HUES64 (cell line): ENCODE measurements around the gene IQCE.

Experiments used
- H3K27ac ChIP-seq: 2 replicates; pipeline ENCODE4 v1.7.0; 2013; ENCODE audit warnings: low read depth, low read length, inconsistent platforms
- H3K27me3 ChIP-seq: 2 replicates; pipeline ENCODE4 v1.6.1; 2013; ENCODE audit warnings: mild to moderate bottlenecking, low read length; ENCODE audit not compliant: insufficient read depth
- H3K36me3 ChIP-seq: 2 replicates; pipeline ENCODE4 v1.6.1; 2013; ENCODE audit warnings: mild to moderate bottlenecking, low read length; ENCODE audit not compliant: insufficient read depth
- H3K4me1 ChIP-seq: 2 replicates; pipeline ENCODE4 v1.6.1; 2013; ENCODE audit warnings: mild to moderate bottlenecking, low read length, moderate library complexity; ENCODE audit not compliant: insufficient read depth
- H3K4me3 ChIP-seq: 2 replicates; pipeline ENCODE4 v1.5.1; 2013; ENCODE audit warnings: mild to moderate bottlenecking, low read length, moderate library complexity
- H3K9ac ChIP-seq: 2 replicates; pipeline ENCODE4 v1.6.1; 2013; ENCODE audit warnings: mild to moderate bottlenecking, low read depth, low read length
- H3K9me3 ChIP-seq: 2 replicates; pipeline ENCODE4 v1.6.1; 2013; ENCODE audit warnings: low read depth, low read length; ENCODE audit not compliant: insufficient read depth
- WGBS: fragments of 150-250, 120-280 bp; methylation state at CpG from one replicate; pipeline ENCODE4 v1.1.7; 2013; ENCODE audit warnings: missing lambda C conversion rate; 5-methylcytosine and 5-hydroxymethylcytosine counted together

IQCE gene

GRCh38 chr7:2619116-2619515 is 60.3 kb downstream of the IQCE start:
- Histone ChIP-seq H3K9ac (no peak overlapping the region), H3K4me3 (no peak overlapping the region), H3K27ac (no peak overlapping the region), H3K9me3 (no peaks in the 10 kb centered on the region), H3K4me1 (peaks cover 16% of the 10 kb centered on the region), H3K27me3 (no peaks in the 10 kb centered on the region), H3K36me3 (no peaks in the 10 kb centered on the region)
- 92% methylated on average over 9 of the region's 9 CpGs for WGBS

- H3K9ac ChIP-seq, result no peak overlapping the region
- H3K4me1 ChIP-seq, result peaks cover 16% of the 10 kb centered on the region
- peak overlapping the region; percentile 69; the same call in 1 of the 2 replicates for H3K27ac ChIP-seq
- no peaks in the 10 kb centered on the region for H3K9me3 ChIP-seq
- no peaks in the 10 kb centered on the region for H3K27me3 ChIP-seq
- 52% methylated on average over 23 of the region's 23 CpGs for WGBS
- H3K4me3 ChIP-seq, result no peak overlapping the region
- H3K36me3 ChIP-seq, result no peaks in the 10 kb centered on the region
These were observed 62.5 kb downstream of the IQCE start for GRCh38 chr7:2621061-2621828.

GRCh38 chr7:2621948-2622640 is 63.3 kb downstream of the IQCE start:
- H3K27ac ChIP-seq, result peak overlapping the region; percentile 69
- no peak overlapping the region for H3K4me3 ChIP-seq
- H3K36me3 ChIP-seq, result no peaks in the 10 kb centered on the region
- H3K9ac ChIP-seq, result no peak overlapping the region
- 41% methylated on average over 12 of the region's 12 CpGs for WGBS
- H3K27me3 ChIP-seq, result no peaks in the 10 kb centered on the region
- no peaks in the 10 kb centered on the region for H3K9me3 ChIP-seq
- peaks cover 10% of the 10 kb centered on the region for H3K4me1 ChIP-seq

GRCh38 chr7:2622869-2623697 is 64.3 kb downstream of the IQCE start:
- no peaks in the 10 kb centered on the region for H3K27me3 ChIP-seq
- no peaks in the 10 kb centered on the region for H3K36me3 ChIP-seq
- H3K4me1 ChIP-seq, result peaks cover 10% of the 10 kb centered on the region
- WGBS, result 86% methylated on average over 19 of the region's 19 CpGs
- no peak overlapping the region for H3K4me3 ChIP-seq
- no peak overlapping the region for H3K27ac ChIP-seq
- no peak overlapping the region for H3K9ac ChIP-seq
- no peaks in the 10 kb centered on the region for H3K9me3 ChIP-seq

GRCh38 chr7:2623698-2624014 is 64.9 kb downstream of the IQCE start:
- Histone ChIP-seq H3K36me3 (no peaks in the 10 kb centered on the region), H3K9ac (no peak overlapping the region), H3K27me3 (no peaks in the 10 kb centered on the region), H3K4me1 (peaks cover 10% of the 10 kb centered on the region), H3K9me3 (no peaks in the 10 kb centered on the region), H3K27ac (no peak overlapping the region), H3K4me3 (no peak overlapping the region)
- WGBS, result 97% methylated on average over 10 of the region's 10 CpGs

- H3K36me3 ChIP-seq, result no peaks in the 10 kb centered on the region
- no peak overlapping the region for H3K4me3 ChIP-seq
- WGBS, result 75% methylated on average over 18 of the region's 18 CpGs
- H3K9ac ChIP-seq, result no peak overlapping the region
- H3K27ac ChIP-seq, result no peak overlapping the region
- no peaks in the 10 kb centered on the region for H3K27me3 ChIP-seq
- no peaks in the 10 kb centered on the region for H3K9me3 ChIP-seq
- peaks cover 10% of the 10 kb centered on the region for H3K4me1 ChIP-seq
These were observed 65.6 kb downstream of the IQCE start for GRCh38 chr7:2624293-2624886.

GRCh38 chr7:2626498-2627117 is 67.8 kb downstream of the IQCE start:
- no peaks in the 10 kb centered on the region for H3K9me3 ChIP-seq
- H3K9ac ChIP-seq, result no peak overlapping the region
- no peak overlapping the region for H3K4me3 ChIP-seq
- no peak overlapping the region; the same call in 1 of the 2 replicates for H3K27ac ChIP-seq
- no peaks in the 10 kb centered on the region for H3K36me3 ChIP-seq
- 90% methylated on average over 20 of the region's 20 CpGs for WGBS
- H3K27me3 ChIP-seq, result no peaks in the 10 kb centered on the region
- peaks cover 6% of the 10 kb centered on the region for H3K4me1 ChIP-seq

- Histone ChIP-seq H3K27me3 (no peaks in the 10 kb centered on the region), H3K27ac (no peak overlapping the region), H3K36me3 (no peaks in the 10 kb centered on the region), H3K4me3 (no peak overlapping the region), H3K9me3 (no peaks in the 10 kb centered on the region), H3K9ac (no peak overlapping the region), H3K4me1 (no peaks in the 10 kb centered on the region)
- 76% methylated on average over 9 of the region's 9 CpGs for WGBS
These were observed 68.7 kb downstream of the IQCE start for GRCh38 chr7:2627258-2628129.

GRCh38 chr7:2628130-2628482 is 69.3 kb downstream of the IQCE start:
- H3K4me1 ChIP-seq, result no peaks in the 10 kb centered on the region
- H3K9me3 ChIP-seq, result no peaks in the 10 kb centered on the region
- no peaks in the 10 kb centered on the region for H3K36me3 ChIP-seq
- 91% methylated on average over 12 of the region's 12 CpGs for WGBS
- no peak overlapping the region for H3K27ac ChIP-seq
- no peak overlapping the region for H3K9ac ChIP-seq
- no peak overlapping the region for H3K4me3 ChIP-seq
- H3K27me3 ChIP-seq, result no peaks in the 10 kb centered on the region

GRCh38 chr7:2628891-2629290 is 70.1 kb downstream of the IQCE start:
- 94% methylated on average over 7 of the region's 7 CpGs for WGBS
- Histone ChIP-seq H3K4me1 (peaks cover 7% of the 10 kb centered on the region), H3K4me3 (no peak overlapping the region), H3K27ac (no peak overlapping the region), H3K36me3 (no peaks in the 10 kb centered on the region), H3K27me3 (no peaks in the 10 kb centered on the region), H3K9ac (no peak overlapping the region), H3K9me3 (no peaks in the 10 kb centered on the region)
